ENCODE measurements around the gene APLP2. TPM values are rescaled to one million over a fixed set of nuclear protein-coding genes. Genes with fewer than 3 reads are reported as not detected.

Gene APLP2
- total RNA-seq, 8 experiments from 2014 or later, result 125 to 1,363 (median 350) TPM

DNA sequence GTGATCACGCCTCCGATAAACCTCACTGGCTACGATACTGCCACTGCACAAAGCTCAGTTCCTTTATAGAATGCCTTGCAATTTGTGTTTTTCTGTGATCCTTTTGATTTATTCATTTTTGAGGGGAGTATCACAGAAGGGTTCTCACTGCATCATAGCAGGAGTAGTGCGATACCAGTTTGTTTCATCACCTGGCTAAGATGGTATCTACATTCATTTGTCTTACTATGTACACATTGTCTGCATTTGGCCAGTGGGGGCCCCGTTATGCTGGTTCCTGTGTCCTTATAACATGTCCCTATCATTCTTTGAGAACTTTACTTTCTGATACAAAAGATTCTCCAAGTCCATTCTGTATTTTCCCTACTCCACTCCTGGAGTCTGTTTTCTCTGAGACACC, 44.6 kb downstream of the APLP2 start:
- Histone ChIP-seq H3K4me3 (no peak overlapping the region), H3K4me1 (replicated peaks in 1 of 2) (no peaks in the 10 kb centered on the region), H3K27ac (no peak overlapping the region)
- in situ Hi-C loops (cut with MboI; ENCODE audit: low pct_unique_long_range_greater_than_20kb in 2 of 9, low sequenced_read_pairs in 9 of 9, unreplicated experiment in 9 of 9), result loop anchor here in 1 of 9 experiments (25.0 kb wide), 1 partner anchor 177 kb away; no protein-coding TSS in a partner anchor
- 93 to 100% (median 97%) methylated on average over 2 to 5 of the region's 5 CpGs; no CpG with 5 or more reads in 1 of the 10 experiments for WGBS, 10 experiments
- ATAC-seq (replicated peaks in 6 of 8), result no peak

GRCh38 chr11:130114726-130115125, 45.0 kb downstream of the APLP2 start:
- no peak overlapping the region for H3K4me3 ChIP-seq
- H3K27ac ChIP-seq, result no peak overlapping the region
- ATAC-seq (replicated peaks in 6 of 8), result no peak
- in situ Hi-C loops (cut with MboI; ENCODE audit: low pct_unique_long_range_greater_than_20kb in 2 of 9, low sequenced_read_pairs in 9 of 9, unreplicated experiment in 9 of 9), result loop anchor here in 1 of 9 experiments (25.0 kb wide), 1 partner anchor 177 kb away; no protein-coding TSS in a partner anchor
- WGBS, 10 experiments, result 90 to 100% (median 100%) methylated on average over 1 to 4 of the region's 4 CpGs; no CpG with 5 or more reads in 1 of the 10 experiments
- no peaks in the 10 kb centered on the region for H3K4me1 ChIP-seq (replicated peaks in 1 of 2)

GRCh38 chr11:130115218-130115617, 45.5 kb downstream of the APLP2 start:
- no peak overlapping the region for H3K4me3 ChIP-seq
- no peak overlapping the region for H3K27ac ChIP-seq
- 80 to 100% (median 100%) methylated on average over 1 to 2 of the region's 2 CpGs; no CpG with 5 or more reads in 1 of the 10 experiments for WGBS, 10 experiments
- peak in 1 of 8 experiments; percentile 53 for ATAC-seq (replicated peaks in 6 of 8)
- in situ Hi-C loops (cut with MboI; ENCODE audit: low pct_unique_long_range_greater_than_20kb in 2 of 9, low sequenced_read_pairs in 9 of 9, unreplicated experiment in 9 of 9), result loop anchor here in 1 of 9 experiments (25.0 kb wide), 1 partner anchor 178 kb away; no protein-coding TSS in a partner anchor
- H3K4me1 ChIP-seq (replicated peaks in 1 of 2), result no peaks in the 10 kb centered on the region

DNA sequence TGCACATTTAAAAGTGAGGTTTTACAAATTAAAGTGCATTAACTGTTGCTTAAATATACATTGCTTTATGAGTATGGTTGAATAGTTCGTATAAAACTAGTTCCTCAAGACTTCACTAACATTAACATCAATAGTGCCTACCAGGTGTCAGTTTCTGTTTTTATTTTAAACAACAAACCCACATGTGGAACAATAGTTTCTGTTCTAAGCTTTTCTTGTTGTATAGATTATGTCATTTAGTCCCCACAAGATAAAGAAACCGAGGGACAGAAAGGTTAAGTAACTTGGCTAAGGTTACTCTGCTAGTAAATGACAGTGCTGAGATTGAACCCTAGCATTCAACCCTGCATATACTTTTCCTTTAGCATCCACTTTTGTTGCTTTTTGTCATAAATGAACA, 48.5 kb downstream of the APLP2 start:
- in situ Hi-C loops (cut with MboI; ENCODE audit: low pct_unique_long_range_greater_than_20kb in 2 of 9, low sequenced_read_pairs in 9 of 9, unreplicated experiment in 9 of 9), result loop anchor here in 1 of 9 experiments (25.0 kb wide), 1 partner anchor 181 kb away; no protein-coding TSS in a partner anchor
- no peak overlapping the region for H3K4me3 ChIP-seq
- 57 to 100% (median 93%) methylated on average over 1 to 2 of the region's 2 CpGs; no CpG with 5 or more reads in 1 of the 10 experiments for WGBS, 10 experiments
- no peak overlapping the region for H3K27ac ChIP-seq
- no peaks in the 10 kb centered on the region for H3K4me1 ChIP-seq (replicated peaks in 1 of 2)
- ATAC-seq (replicated peaks in 6 of 8), result no peak

- Histone ChIP-seq H3K4me1 (replicated peaks in 1 of 2) (no peaks in the 10 kb centered on the region), H3K27ac (no peak overlapping the region), H3K4me3 (no peak overlapping the region)
- in situ Hi-C loops (cut with MboI; ENCODE audit: low pct_unique_long_range_greater_than_20kb in 2 of 9, low sequenced_read_pairs in 9 of 9, unreplicated experiment in 9 of 9), result loop anchor here in 1 of 9 experiments (25.0 kb wide), 1 partner anchor 182 kb away; no protein-coding TSS in a partner anchor
- no peak for ATAC-seq (replicated peaks in 6 of 8)
- WGBS, 10 experiments, result 67 to 100% (median 89%) methylated on average over 1 to 5 of the region's 9 CpGs; no CpG with 5 or more reads in 1 of the 10 experiments
These were observed 49.1 kb downstream of the APLP2 start for GRCh38 chr11:130118636-130119387.

DNA sequence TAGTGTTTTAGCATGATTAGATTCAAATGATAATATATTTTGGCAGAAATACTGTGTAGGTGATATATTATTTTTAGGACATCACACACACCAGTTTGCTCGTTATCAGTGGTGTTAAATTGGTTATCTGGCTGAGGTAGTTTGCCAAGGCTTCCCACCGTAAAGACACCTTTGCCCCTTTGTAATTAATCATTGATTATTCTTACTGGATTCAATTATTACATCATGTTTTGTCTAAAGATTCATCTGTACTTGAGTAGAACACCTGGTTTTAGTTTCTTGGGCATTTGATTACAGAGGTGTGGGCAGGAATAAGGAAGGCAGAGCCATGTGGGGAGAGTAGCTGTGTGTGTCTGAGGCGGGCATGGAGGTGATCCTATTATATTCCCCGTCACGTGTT, 50.4 kb downstream of the APLP2 start:
- Histone ChIP-seq H3K27ac (no peak overlapping the region), H3K4me3 (no peak overlapping the region), H3K4me1 (replicated peaks in 1 of 2) (no peaks in the 10 kb centered on the region)
- in situ Hi-C loops (cut with MboI; ENCODE audit: low pct_unique_long_range_greater_than_20kb in 2 of 9, low sequenced_read_pairs in 9 of 9, unreplicated experiment in 9 of 9), result loop anchor here in 1 of 9 experiments (25.0 kb wide), 1 partner anchor 183 kb away; no protein-coding TSS in a partner anchor
- no peak for ATAC-seq (replicated peaks in 6 of 8)
- 75 to 100% (median 94%) methylated on average over 1 to 5 of the region's 5 CpGs; no CpG with 5 or more reads in 3 of the 10 experiments for WGBS, 10 experiments

DNA sequence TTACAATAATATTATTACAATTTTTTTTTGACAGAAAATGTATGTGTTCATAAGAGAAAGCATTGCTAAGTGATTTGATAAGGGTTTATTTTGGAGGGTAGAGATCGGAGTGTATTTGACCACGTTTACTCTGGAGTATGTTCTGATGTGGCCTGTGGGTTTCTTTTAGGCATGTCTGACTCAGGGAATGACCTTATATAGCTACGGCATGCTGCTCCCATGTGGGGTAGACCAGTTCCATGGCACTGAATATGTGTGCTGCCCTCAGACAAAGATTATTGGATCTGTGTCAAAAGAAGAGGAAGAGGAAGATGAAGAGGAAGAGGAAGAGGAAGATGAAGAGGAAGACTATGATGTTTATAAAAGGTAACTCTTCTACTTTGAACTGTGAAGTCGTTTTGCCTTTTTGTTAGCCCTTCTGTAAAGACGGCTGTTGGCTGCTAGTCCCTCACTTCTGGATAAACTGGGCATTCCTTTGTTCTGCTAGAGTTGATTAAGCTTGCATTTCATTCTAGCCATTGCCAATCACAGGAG, 51.8 kb downstream of the APLP2 start:
- ATAC-seq (replicated peaks in 6 of 8), result no peak
- Histone ChIP-seq H3K27ac (no peak overlapping the region), H3K4me3 (no peak overlapping the region), H3K4me1 (replicated peaks in 1 of 2) (no peaks in the 10 kb centered on the region)
- in situ Hi-C loops (cut with MboI; ENCODE audit: low pct_unique_long_range_greater_than_20kb in 2 of 9, low sequenced_read_pairs in 9 of 9, unreplicated experiment in 9 of 9), result loop anchor here in 1 of 9 experiments (25.0 kb wide), 1 partner anchor 184 kb away; no protein-coding TSS in a partner anchor
- WGBS, 10 experiments, result 41 to 100% (median 87%) methylated on average over 1 to 5 of the region's 5 CpGs; no CpG with 5 or more reads in 2 of the 10 experiments

GRCh38 chr11:130122141-130122575, 52.5 kb downstream of the APLP2 start:
- no peak overlapping the region for H3K27ac ChIP-seq
- WGBS, 10 experiments, result 51 to 100% (median 86%) methylated on average over 1 to 7 of the region's 7 CpGs; no CpG with 5 or more reads in 1 of the 10 experiments
- no peak for ATAC-seq (replicated peaks in 6 of 8)
- no peaks in the 10 kb centered on the region for H3K4me1 ChIP-seq (replicated peaks in 1 of 2)
- no peak overlapping the region for H3K4me3 ChIP-seq
- in situ Hi-C loops (cut with MboI; ENCODE audit: low pct_unique_long_range_greater_than_20kb in 2 of 9, low sequenced_read_pairs in 9 of 9, unreplicated experiment in 9 of 9), result loop anchor here in 1 of 9 experiments (25.0 kb wide), 1 partner anchor 185 kb away; no protein-coding TSS in a partner anchor

DNA sequence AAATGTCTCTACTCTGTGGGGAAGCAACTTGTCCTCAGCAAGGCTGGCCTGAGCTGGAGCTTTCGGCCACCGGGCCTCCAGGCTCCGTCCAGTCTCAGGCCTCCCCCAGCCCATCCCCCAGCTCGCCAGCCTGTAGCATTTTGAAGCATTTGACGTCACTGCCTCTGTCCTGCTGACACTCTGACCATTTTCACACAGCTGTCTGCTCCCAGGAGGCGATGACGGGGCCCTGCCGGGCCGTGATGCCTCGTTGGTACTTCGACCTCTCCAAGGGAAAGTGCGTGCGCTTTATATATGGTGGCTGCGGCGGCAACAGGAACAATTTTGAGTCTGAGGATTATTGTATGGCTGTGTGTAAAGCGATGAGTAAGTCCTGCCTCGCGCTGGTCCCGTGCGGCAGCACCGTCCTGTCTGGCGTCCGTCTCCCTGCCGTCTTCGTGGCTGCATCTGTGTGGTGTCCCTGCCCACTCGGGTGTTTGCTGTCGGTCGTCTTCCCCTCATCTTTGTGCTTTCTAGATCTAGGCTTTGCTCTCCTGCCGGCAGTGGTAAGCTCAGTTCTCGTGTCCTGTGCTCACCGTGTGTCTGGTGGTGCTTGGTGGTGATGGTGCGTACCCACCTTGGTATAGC, 53.8 kb downstream of the APLP2 start:
- 20 to 100% (median 98%) methylated on average over 1 to 19 of the region's 32 CpGs; no CpG with 5 or more reads in 5 of the 10 experiments for WGBS, 10 experiments
- in situ Hi-C loops (cut with MboI; ENCODE audit: low pct_unique_long_range_greater_than_20kb in 2 of 9, low sequenced_read_pairs in 9 of 9, unreplicated experiment in 9 of 9), result loop anchor here in 1 of 9 experiments (25.0 kb wide), 1 partner anchor 186 kb away; no protein-coding TSS in a partner anchor
- Histone ChIP-seq H3K27ac (no peak overlapping the region), H3K4me1 (replicated peaks in 1 of 2) (no peaks in the 10 kb centered on the region), H3K4me3 (no peak overlapping the region)
- ATAC-seq (replicated peaks in 6 of 8), result no peak

GRCh38 chr11:130124096-130124495, 54.4 kb downstream of the APLP2 start:
- no peaks in the 10 kb centered on the region for H3K4me1 ChIP-seq (replicated peaks in 1 of 2)
- 0 to 100% (median 81%) methylated on average over 1 to 4 of the region's 4 CpGs for WGBS, 10 experiments
- in situ Hi-C loops (cut with MboI; ENCODE audit: low pct_unique_long_range_greater_than_20kb in 2 of 9, low sequenced_read_pairs in 9 of 9, unreplicated experiment in 9 of 9), result loop anchor here in 1 of 9 experiments (25.0 kb wide), 1 partner anchor 187 kb away; no protein-coding TSS in a partner anchor
- no peak overlapping the region for H3K27ac ChIP-seq
- H3K4me3 ChIP-seq, result no peak overlapping the region
- ATAC-seq (replicated peaks in 6 of 8), result peak; percentile 48 to 99 (median 94)

DNA sequence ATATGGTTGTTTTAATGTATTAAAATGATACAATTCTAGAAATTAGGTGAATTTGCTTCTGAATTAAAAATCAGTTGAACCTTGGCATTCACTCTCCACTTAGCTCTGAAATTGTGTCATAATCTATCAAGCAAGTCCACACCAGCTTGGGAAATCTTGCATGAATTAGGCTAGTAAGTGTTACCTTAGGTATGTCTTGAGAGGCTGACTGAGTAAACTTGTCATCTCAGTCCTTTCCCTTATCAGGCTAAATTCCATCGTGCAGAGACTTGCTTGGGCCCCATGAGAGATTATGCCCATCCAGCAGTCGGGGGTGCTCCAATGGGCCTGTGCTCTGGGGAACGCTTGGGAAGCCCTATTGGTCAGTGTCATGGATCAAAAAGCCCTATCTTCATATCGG, 55.9 kb downstream of the APLP2 start:
- 56 to 100% (median 95%) methylated on average over 1 to 4 of the region's 4 CpGs; no CpG with 5 or more reads in 4 of the 10 experiments for WGBS, 10 experiments
- in situ Hi-C loops (cut with MboI; ENCODE audit: low pct_unique_long_range_greater_than_20kb in 2 of 9, low sequenced_read_pairs in 9 of 9, unreplicated experiment in 9 of 9), result loop anchor here in 5 of 9 experiments (25.0 kb wide), 2 partner anchors 188 to 213 kb away; no protein-coding TSS in a partner anchor
- no peaks in the 10 kb centered on the region for H3K4me1 ChIP-seq (replicated peaks in 1 of 2)
- no peak for ATAC-seq (replicated peaks in 6 of 8)
- no peak overlapping the region for H3K27ac ChIP-seq
- H3K4me3 ChIP-seq, result no peak overlapping the region

- no peak for ATAC-seq (replicated peaks in 6 of 8)
- H3K4me1 ChIP-seq (replicated peaks in 1 of 2), result no peaks in the 10 kb centered on the region
- H3K4me3 ChIP-seq, result no peak overlapping the region
- 80 to 100% (median 96%) methylated on average over 1 to 5 of the region's 5 CpGs; no CpG with 5 or more reads in 3 of the 10 experiments for WGBS, 10 experiments
- no peak overlapping the region for H3K27ac ChIP-seq
- in situ Hi-C loops (cut with MboI; ENCODE audit: low pct_unique_long_range_greater_than_20kb in 2 of 9, low sequenced_read_pairs in 9 of 9, unreplicated experiment in 9 of 9), result loop anchor here in 5 of 9 experiments (25.0 kb wide), 2 partner anchors 189 to 214 kb away; no protein-coding TSS in a partner anchor
These were observed 56.8 kb downstream of the APLP2 start for GRCh38 chr11:130126516-130126915.
